ENCODE data around the gene FRMPD4. TPM values are rescaled to one million over a fixed set of nuclear protein-coding genes. Genes with fewer than 3 reads are reported as not detected.

FRMPD4 gene
- total RNA-seq, 2 donors from 2014 or later = 0.02 to 0.35 TPM

DNA sequence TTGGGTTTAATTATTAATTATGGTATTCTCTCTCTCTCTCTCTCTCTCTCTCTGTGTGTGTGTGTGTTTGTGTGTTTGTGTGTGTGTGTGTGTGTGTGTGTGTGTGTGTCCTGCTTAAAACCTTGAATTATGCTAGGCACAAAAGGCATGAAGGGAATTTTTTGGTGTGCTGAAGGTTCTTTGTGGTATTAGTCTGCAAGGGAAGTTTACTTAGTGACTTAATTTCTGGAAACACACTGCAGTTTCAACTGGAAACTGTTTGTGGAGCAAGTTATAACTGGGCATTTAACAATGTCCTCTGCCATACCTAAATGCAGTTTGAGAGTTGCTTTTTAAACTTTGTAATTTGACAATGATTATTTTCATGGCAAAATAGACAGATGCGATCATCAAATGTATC lies 111.7 kb downstream of the FRMPD4 start:
- intact Hi-C loops (cut with DNase I) = no loop called here
- no peaks in the 10 kb centered on the region for H3K27me3 ChIP-seq
- H3K4me1 ChIP-seq = no peaks in the 10 kb centered on the region
- H3K9ac ChIP-seq (ENCODE audit: low read depth in 2 of 2, low read length in 2 of 2) = no peak overlapping the region
- H3K36me3 ChIP-seq = no peaks in the 10 kb centered on the region
- TF ChIP-seq, protein P1, sequence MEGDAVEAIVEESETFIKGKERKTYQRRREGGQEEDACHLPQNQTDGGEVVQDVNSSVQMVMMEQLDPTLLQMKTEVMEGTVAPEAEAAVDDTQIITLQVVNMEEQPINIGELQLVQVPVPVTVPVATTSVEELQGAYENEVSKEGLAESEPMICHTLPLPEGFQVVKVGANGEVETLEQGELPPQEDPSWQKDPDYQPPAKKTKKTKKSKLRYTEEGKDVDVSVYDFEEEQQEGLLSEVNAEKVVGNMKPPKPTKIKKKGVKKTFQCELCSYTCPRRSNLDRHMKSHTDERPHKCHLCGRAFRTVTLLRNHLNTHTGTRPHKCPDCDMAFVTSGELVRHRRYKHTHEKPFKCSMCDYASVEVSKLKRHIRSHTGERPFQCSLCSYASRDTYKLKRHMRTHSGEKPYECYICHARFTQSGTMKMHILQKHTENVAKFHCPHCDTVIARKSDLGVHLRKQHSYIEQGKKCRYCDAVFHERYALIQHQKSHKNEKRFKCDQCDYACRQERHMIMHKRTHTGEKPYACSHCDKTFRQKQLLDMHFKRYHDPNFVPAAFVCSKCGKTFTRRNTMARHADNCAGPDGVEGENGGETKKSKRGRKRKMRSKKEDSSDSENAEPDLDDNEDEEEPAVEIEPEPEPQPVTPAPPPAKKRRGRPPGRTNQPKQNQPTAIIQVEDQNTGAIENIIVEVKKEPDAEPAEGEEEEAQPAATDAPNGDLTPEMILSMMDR (IDR thresholded peaks at IDR 0.05) = no peak
- H3K4me3 ChIP-seq = no peak overlapping the region
- H3K9me3 ChIP-seq = no peaks in the 10 kb centered on the region
- DNase-seq = no peak
- H3K27ac ChIP-seq = no peak overlapping the region

GRCh38 chrX:12263211-12263610 lies 124.9 kb downstream of the FRMPD4 start:
- H3K9me3 ChIP-seq = no peaks in the 10 kb centered on the region
- H3K4me3 ChIP-seq = no peak overlapping the region
- TF ChIP-seq, protein P1 (IDR thresholded peaks at IDR 0.05) = no peak
- no peaks in the 10 kb centered on the region for H3K36me3 ChIP-seq
- H3K4me1 ChIP-seq = no peaks in the 10 kb centered on the region
- no peak for DNase-seq
- H3K27me3 ChIP-seq = no peaks in the 10 kb centered on the region
- no peak overlapping the region for H3K27ac ChIP-seq
- H3K9ac ChIP-seq (ENCODE audit: low read depth in 2 of 2, low read length in 2 of 2) = no peak overlapping the region
- intact Hi-C loops (cut with DNase I) = no loop called here

DNA sequence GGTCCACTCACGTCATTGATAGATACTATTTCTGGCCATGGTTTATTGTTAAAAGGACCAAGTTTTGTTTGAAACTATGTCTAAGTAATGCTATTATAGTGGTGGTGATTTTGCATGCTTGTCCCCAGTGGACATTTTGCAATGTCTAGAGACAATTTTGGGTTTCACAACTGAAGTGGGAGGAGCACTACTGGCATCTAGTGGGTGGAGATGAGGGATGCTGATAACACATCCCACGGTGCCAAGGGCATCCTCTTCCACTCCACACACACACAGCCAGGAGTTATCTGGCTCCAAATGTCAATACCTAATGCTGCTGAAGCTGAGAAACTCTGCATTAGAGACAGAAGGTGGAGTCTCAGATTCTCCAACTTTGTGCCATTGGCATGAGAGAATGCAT lies 131.2 kb downstream of the FRMPD4 start:
- Histone ChIP-seq H3K36me3 (no peaks in the 10 kb centered on the region), H3K27me3 (no peaks in the 10 kb centered on the region), H3K9me3 (no peaks in the 10 kb centered on the region), H3K27ac (no peak overlapping the region), H3K9ac (ENCODE audit: low read depth in 2 of 2, low read length in 2 of 2) (no peak overlapping the region), H3K4me1 (no peaks in the 10 kb centered on the region), H3K4me3 (no peak overlapping the region)
- no peak for DNase-seq
- TF ChIP-seq, protein P1 (IDR thresholded peaks at IDR 0.05) = no peak
- intact Hi-C loops (cut with DNase I) = no loop called here

DNA sequence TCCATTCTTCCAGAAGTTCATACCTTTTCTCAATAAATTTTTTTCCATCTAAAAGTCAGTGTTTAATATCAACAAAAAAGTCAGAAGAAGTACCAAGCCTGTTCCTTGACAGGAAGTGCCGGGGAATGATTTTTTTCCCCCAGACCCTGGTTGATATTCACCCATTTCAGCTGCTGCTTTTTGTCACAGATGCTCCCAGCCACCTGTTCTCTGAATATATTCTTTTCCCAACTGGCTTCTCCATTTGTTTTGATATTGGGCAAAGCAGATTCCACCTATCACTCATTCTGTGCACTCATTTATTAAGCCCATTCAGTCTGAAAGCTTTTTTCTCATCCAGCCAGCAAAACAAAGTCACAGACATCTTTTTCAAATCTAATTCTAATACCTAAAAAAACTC lies 139.9 kb downstream of the FRMPD4 start:
- intact Hi-C loops (cut with DNase I) = no loop called here
- TF ChIP-seq, protein P1 (IDR thresholded peaks at IDR 0.05) = no peak
- H3K36me3 ChIP-seq = no peaks in the 10 kb centered on the region
- DNase-seq = no peak
- H3K4me3 ChIP-seq = no peak overlapping the region
- H3K4me1 ChIP-seq = no peaks in the 10 kb centered on the region
- no peak overlapping the region for H3K27ac ChIP-seq
- H3K27me3 ChIP-seq = no peaks in the 10 kb centered on the region
- H3K9ac ChIP-seq (ENCODE audit: low read depth in 2 of 2, low read length in 2 of 2) = no peak overlapping the region
- H3K9me3 ChIP-seq = no peaks in the 10 kb centered on the region

DNA sequence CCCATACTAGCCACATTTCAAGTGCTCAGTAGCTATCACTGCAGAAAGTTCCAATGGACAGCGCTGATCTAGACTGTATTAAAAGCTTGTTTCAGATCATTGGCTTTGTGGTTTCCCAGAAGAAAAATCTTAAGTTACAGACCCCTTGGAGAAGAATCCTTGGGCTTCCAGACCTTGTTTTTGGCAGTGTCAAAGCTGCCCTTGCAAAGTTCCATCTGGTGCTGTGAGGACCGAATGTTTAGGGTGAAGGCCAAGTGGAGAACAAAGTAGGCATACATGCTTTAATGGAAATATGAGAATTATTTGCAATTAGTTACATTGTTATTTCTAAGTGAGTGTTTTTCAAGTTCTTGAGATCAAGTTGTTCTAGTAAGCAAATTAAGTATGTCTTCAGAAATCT lies 144.7 kb downstream of the FRMPD4 start:
- Histone ChIP-seq H3K4me1 (no peaks in the 10 kb centered on the region), H3K9me3 (no peaks in the 10 kb centered on the region), H3K4me3 (no peak overlapping the region), H3K27me3 (no peaks in the 10 kb centered on the region), H3K9ac (ENCODE audit: low read depth in 2 of 2, low read length in 2 of 2) (no peak overlapping the region), H3K36me3 (no peaks in the 10 kb centered on the region), H3K27ac (no peak overlapping the region)
- no peak for DNase-seq
- intact Hi-C loops (cut with DNase I) = no loop called here
- TF ChIP-seq, protein P1 (IDR thresholded peaks at IDR 0.05) = no peak
